Measurements from ENCODE around the gene PGGT1B. TPM values are rescaled to one million over a fixed set of nuclear protein-coding genes. Genes with fewer than 3 reads are reported as not detected.
A peak's percentile ranks its signal among the peaks of the same experiment; 100 is the strongest.

Gene PGGT1B
- total and polyA plus RNA-seq, 9 of the 15 experiments (the other 6 are each of a cell fraction or from before 2014, with no cell fraction given): 5.3 to 33.7 (median 19.8) TPM

- ATAC-seq (peak; percentile 79), FAIRE-seq (no peak), DNase-seq (ENCODE audit: extremely low read depth in 1 of 4, low spot score in 3 of 4) (peak in 1 of 4 experiments; percentile 29)
- no peaks in the 10 kb centered on the region for H3K79me2 ChIP-seq (ENCODE audit: control insufficient read depth, insufficient read depth, low read length)
- H3K36me3 ChIP-seq (ENCODE audit: control insufficient read depth, insufficient read depth, low read length): no peaks in the 10 kb centered on the region
- peak overlapping the region; percentile 90 for H3K4me2 ChIP-seq (ENCODE audit: insufficient read depth, low read length)
- H3K27me3 ChIP-seq (ENCODE audit: control insufficient read depth in 2 of 2, insufficient read depth in 2 of 2, low read length in 2 of 2): peaks cover 0 to 14% of the 10 kb centered on the region in 2 experiments; a peak in 3 of 5 replicates
- intact Hi-C loops (cut with micrococcal nuclease) (loop anchor here (5.0 kb wide), 1 partner anchor 73 kb away; no protein-coding TSS in a partner anchor), in situ Hi-C loops (cut with MboI) (no loop called here)
- H3K9ac ChIP-seq (ENCODE audit: insufficient read depth in 1 of 2, low read depth in 2 of 2, low read length in 2 of 2): peak overlapping the region in 1 of 2 experiments; percentile 92; a peak in 2 of 4 replicates
- H3K4me3 ChIP-seq: peak overlapping the region; percentile 61
- CTCF ChIA-PET (ENCODE audit: low intra/inter-chr PET ratio): no interaction called here
- WGBS (ENCODE audit: insufficient coverage, low coverage, missing lambda C conversion rate): 38% methylated on average over 42 of the region's 69 CpGs
- H3K9me1 ChIP-seq (ENCODE audit: control insufficient read depth, insufficient read depth, low read length): no peaks in the 10 kb centered on the region
- no peak overlapping the region for H3K27ac ChIP-seq (ENCODE audit: extremely low read depth, low read depth, low read length)
- peak overlapping the region; percentile 94 for H2AFZ ChIP-seq (ENCODE audit: low read depth, low read length)
- H4K20me1 ChIP-seq (replicated peaks; ENCODE audit: control insufficient read depth, insufficient read depth, low read length): no peaks in the 10 kb centered on the region
- peaks cover 0 to 20% of the 10 kb centered on the region in 2 experiments; a peak in 2 of 5 replicates for H3K4me1 ChIP-seq (replicated peaks in 1 of 2; ENCODE audit: control insufficient read depth in 2 of 2, insufficient read depth in 2 of 2, low read length in 2 of 2)
- POLR2A ChIA-PET: interaction anchor here (0.7 kb wide), 1 partner anchor 645 kb away, joined by 3 read pairs; no protein-coding TSS in a partner anchor
- BruUV-seq (replicated peaks): no TSS peak
- H3K9me3 ChIP-seq (replicated peaks; ENCODE audit: control insufficient read depth, insufficient read depth, low read depth, low read length): no peaks in the 10 kb centered on the region
- TF ChIP-seq ZFX (CRISPR knock-in tag; IDR thresholded peaks at IDR 0.05): peak; percentile 25; the same call in 1 of the 2 replicates
- TF ChIP-seq, protein P1, sequence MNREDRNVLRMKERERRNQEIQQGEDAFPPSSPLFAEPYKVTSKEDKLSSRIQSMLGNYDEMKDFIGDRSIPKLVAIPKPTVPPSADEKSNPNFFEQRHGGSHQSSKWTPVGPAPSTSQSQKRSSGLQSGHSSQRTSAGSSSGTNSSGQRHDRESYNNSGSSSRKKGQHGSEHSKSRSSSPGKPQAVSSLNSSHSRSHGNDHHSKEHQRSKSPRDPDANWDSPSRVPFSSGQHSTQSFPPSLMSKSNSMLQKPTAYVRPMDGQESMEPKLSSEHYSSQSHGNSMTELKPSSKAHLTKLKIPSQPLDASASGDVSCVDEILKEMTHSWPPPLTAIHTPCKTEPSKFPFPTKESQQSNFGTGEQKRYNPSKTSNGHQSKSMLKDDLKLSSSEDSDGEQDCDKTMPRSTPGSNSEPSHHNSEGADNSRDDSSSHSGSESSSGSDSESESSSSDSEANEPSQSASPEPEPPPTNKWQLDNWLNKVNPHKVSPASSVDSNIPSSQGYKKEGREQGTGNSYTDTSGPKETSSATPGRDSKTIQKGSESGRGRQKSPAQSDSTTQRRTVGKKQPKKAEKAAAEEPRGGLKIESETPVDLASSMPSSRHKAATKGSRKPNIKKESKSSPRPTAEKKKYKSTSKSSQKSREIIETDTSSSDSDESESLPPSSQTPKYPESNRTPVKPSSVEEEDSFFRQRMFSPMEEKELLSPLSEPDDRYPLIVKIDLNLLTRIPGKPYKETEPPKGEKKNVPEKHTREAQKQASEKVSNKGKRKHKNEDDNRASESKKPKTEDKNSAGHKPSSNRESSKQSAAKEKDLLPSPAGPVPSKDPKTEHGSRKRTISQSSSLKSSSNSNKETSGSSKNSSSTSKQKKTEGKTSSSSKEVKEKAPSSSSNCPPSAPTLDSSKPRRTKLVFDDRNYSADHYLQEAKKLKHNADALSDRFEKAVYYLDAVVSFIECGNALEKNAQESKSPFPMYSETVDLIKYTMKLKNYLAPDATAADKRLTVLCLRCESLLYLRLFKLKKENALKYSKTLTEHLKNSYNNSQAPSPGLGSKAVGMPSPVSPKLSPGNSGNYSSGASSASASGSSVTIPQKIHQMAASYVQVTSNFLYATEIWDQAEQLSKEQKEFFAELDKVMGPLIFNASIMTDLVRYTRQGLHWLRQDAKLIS (CRISPR knock-in tag; IDR thresholded peaks at IDR 0.05): no peak
- TF ChIP-seq CEBPG (CRISPR knock-in tag; IDR thresholded peaks at IDR 0.05): no peak
- TF ChIP-seq CEBPG (tag; conservative IDR thresholded peaks at IDR 0.05 in 1 of 2, IDR thresholded peaks at IDR 0.05 in 1 of 2): no peak
- TF ChIP-seq YY1 (IDR thresholded peaks at IDR 0.05; ENCODE audit: borderline replicate concordance in 1 of 3, control insufficient read depth in 1 of 3, extremely low read depth in 1 of 3, insufficient read depth in 3 of 3, insufficient read length in 1 of 3, insufficient replicate concordance in 2 of 3, low read depth in 1 of 3, low read length in 2 of 3): peak in 1 of 3 experiments; percentile 10
- peak; percentile 51; the same call in 1 of the 2 replicates for TF ChIP-seq ZBTB7A (IDR thresholded peaks at IDR 0.05; ENCODE audit: borderline replicate concordance, control insufficient read depth, low read depth, low read length)
- TF ChIP-seq MED1 (CRISPR knock-in tag; IDR thresholded peaks at IDR 0.05; ENCODE audit: borderline replicate concordance): no peak
- no peak for TF ChIP-seq ZNF175 (CRISPR knock-in tag; IDR thresholded peaks at IDR 0.05; ENCODE audit: low read depth)
- TF ChIP-seq MCM2 (IDR thresholded peaks at IDR 0.05; ENCODE audit: low read depth): no peak
- no peak for TF ChIP-seq ZNF124 (CRISPR knock-in tag; IDR thresholded peaks at IDR 0.05)
- TF ChIP-seq CREB1 (IDR thresholded peaks at IDR 0.05): no peak
- TF ChIP-seq CREB1 (CRISPR knock-in tag; IDR thresholded peaks at IDR 0.05): 0 out of 2 replicates have a peak, but pooled peaks have one; percentile 7
- TF ChIP-seq NFATC3 (IDR thresholded peaks at IDR 0.05): peak; percentile 53; the same call in 1 of the 2 replicates
- TF ChIP-seq PCBP1 (IDR thresholded peaks at IDR 0.05; ENCODE audit: low read depth, low read length, poor library complexity, severe bottlenecking): peak; percentile 10
- TF ChIP-seq NR3C1 (CRISPR knock-in tag; IDR thresholded peaks at IDR 0.05): 0 out of 2 replicates have a peak, but pooled peaks have one; percentile 3
- TF ChIP-seq, protein P2, sequence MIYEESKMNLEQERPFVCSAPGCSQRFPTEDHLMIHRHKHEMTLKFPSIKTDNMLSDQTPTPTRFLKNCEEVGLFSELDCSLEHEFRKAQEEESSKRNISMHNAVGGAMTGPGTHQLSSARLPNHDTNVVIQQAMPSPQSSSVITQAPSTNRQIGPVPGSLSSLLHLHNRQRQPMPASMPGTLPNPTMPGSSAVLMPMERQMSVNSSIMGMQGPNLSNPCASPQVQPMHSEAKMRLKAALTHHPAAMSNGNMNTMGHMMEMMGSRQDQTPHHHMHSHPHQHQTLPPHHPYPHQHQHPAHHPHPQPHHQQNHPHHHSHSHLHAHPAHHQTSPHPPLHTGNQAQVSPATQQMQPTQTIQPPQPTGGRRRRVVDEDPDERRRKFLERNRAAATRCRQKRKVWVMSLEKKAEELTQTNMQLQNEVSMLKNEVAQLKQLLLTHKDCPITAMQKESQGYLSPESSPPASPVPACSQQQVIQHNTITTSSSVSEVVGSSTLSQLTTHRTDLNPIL (CRISPR knock-in tag; IDR thresholded peaks at IDR 0.05): no peak
Observed at GRCh38 chr5:115170134-115170928, 92.3 kb downstream of the PGGT1B start.
